ENCODE results near the gene TBC1D4. TPM values are rescaled to one million over a fixed set of nuclear protein-coding genes. Genes with fewer than 3 reads are reported as not detected.

Gene TBC1D4
- total RNA-seq, 1 experiment from 2014 or later: 19.5 TPM

- BruUV-seq (replicated peaks): no TSS peak
- no peak overlapping the region for H2AFZ ChIP-seq
- no peak for TF ChIP-seq CTCF (conservative IDR thresholded peaks at IDR 0.05)
- TF ChIP-seq EZH2 (IDR thresholded peaks at IDR 0.05; ENCODE audit: low read depth): no peak
- no peak overlapping the region for H3K27ac ChIP-seq
- intact Hi-C loops (cut with micrococcal nuclease; ENCODE audit: unreplicated experiment): no loop called here
- H3K9me2 ChIP-seq (ENCODE audit: insufficient read depth): no peaks in the 10 kb centered on the region
- H4K20me1 ChIP-seq (ENCODE audit: insufficient read depth): no peaks in the 10 kb centered on the region
- no peaks in the 10 kb centered on the region for H3K4me1 ChIP-seq (replicated peaks; ENCODE audit: insufficient read depth)
- DNase-seq: no peak
- ChIA-PET CTCF (no interaction called here), POLR2A (ENCODE audit: unreplicated experiment) (no interaction called here)
- H3K79me2 ChIP-seq (ENCODE audit: low read depth): no peaks in the 10 kb centered on the region
- no peaks in the 10 kb centered on the region for H3K36me3 ChIP-seq (ENCODE audit: low read depth)
- H3F3A ChIP-seq (ENCODE audit: insufficient read depth, low read depth): no peaks in the 10 kb centered on the region
- no peak overlapping the region for H3K4me3 ChIP-seq
- H3K27me3 ChIP-seq (ENCODE audit: insufficient read depth, low read depth): no peaks in the 10 kb centered on the region
- no peak overlapping the region for H3K4me2 ChIP-seq
- H3K9me3 ChIP-seq (ENCODE audit: insufficient read depth, low read depth): no peaks in the 10 kb centered on the region; the same call in 1 of the 2 replicates
These were observed 14.0 kb upstream of the TBC1D4 start for GRCh38 chr13:75495938-75496337.

- Histone ChIP-seq H2AFZ (no peak overlapping the region), H3K27me3 (ENCODE audit: insufficient read depth, low read depth) (no peaks in the 10 kb centered on the region), H3K9me3 (ENCODE audit: insufficient read depth, low read depth) (no peaks in the 10 kb centered on the region; the same call in 1 of the 2 replicates), H3K36me3 (ENCODE audit: low read depth) (no peaks in the 10 kb centered on the region), H3K4me2 (no peak overlapping the region), H3K4me3 (no peak overlapping the region), H3K9me2 (ENCODE audit: insufficient read depth) (no peaks in the 10 kb centered on the region), H4K20me1 (ENCODE audit: insufficient read depth) (no peaks in the 10 kb centered on the region), H3F3A (ENCODE audit: insufficient read depth, low read depth) (peaks cover 8% of the 10 kb centered on the region; the same call in 1 of the 2 replicates), H3K79me2 (ENCODE audit: low read depth) (no peaks in the 10 kb centered on the region), H3K4me1 (replicated peaks; ENCODE audit: insufficient read depth) (peaks cover 12% of the 10 kb centered on the region), H3K27ac (no peak overlapping the region)
- ChIA-PET POLR2A (ENCODE audit: unreplicated experiment) (no interaction called here), CTCF (no interaction called here)
- no peak for DNase-seq
- TF ChIP-seq CTCF (conservative IDR thresholded peaks at IDR 0.05) (no peak), EZH2 (IDR thresholded peaks at IDR 0.05; ENCODE audit: low read depth) (no peak)
- intact Hi-C loops (cut with micrococcal nuclease; ENCODE audit: unreplicated experiment): no loop called here
- no TSS peak for BruUV-seq (replicated peaks)
These were observed 12.5 kb upstream of the TBC1D4 start for GRCh38 chr13:75494491-75494890.

- ChIA-PET POLR2A (ENCODE audit: unreplicated experiment) (no interaction called here), CTCF (no interaction called here)
- no peak for DNase-seq
- Histone ChIP-seq H3K4me2 (no peak overlapping the region), H3K36me3 (ENCODE audit: low read depth) (no peaks in the 10 kb centered on the region), H3K79me2 (ENCODE audit: low read depth) (no peaks in the 10 kb centered on the region), H4K20me1 (ENCODE audit: insufficient read depth) (no peaks in the 10 kb centered on the region), H3K9me3 (ENCODE audit: insufficient read depth, low read depth) (no peaks in the 10 kb centered on the region; the same call in 1 of the 2 replicates), H3K9me2 (ENCODE audit: insufficient read depth) (no peaks in the 10 kb centered on the region), H3K4me1 (replicated peaks; ENCODE audit: insufficient read depth) (peaks cover 25% of the 10 kb centered on the region), H3K27me3 (ENCODE audit: insufficient read depth, low read depth) (no peaks in the 10 kb centered on the region), H3K27ac (no peak overlapping the region), H3F3A (ENCODE audit: insufficient read depth, low read depth) (peaks cover 20% of the 10 kb centered on the region; the same call in 1 of the 2 replicates), H2AFZ (no peak overlapping the region), H3K4me3 (no peak overlapping the region)
- no peak for TF ChIP-seq EZH2 (IDR thresholded peaks at IDR 0.05; ENCODE audit: low read depth)
- BruUV-seq (replicated peaks): no TSS peak
- intact Hi-C loops (cut with micrococcal nuclease; ENCODE audit: unreplicated experiment): no loop called here
These were observed 11.2 kb upstream of the TBC1D4 start for GRCh38 chr13:75493156-75493555.

GRCh38 chr13:75492389-75492788, 10.4 kb upstream of the TBC1D4 start:
- no peak for DNase-seq
- H3K4me3 ChIP-seq: no peak overlapping the region
- CTCF ChIA-PET: no interaction called here
- H3K9me2 ChIP-seq (ENCODE audit: insufficient read depth): no peaks in the 10 kb centered on the region
- no peaks in the 10 kb centered on the region for H3K79me2 ChIP-seq (ENCODE audit: low read depth)
- peaks cover 25% of the 10 kb centered on the region for H3K4me1 ChIP-seq (replicated peaks; ENCODE audit: insufficient read depth)
- no TSS peak for BruUV-seq (replicated peaks)
- POLR2A ChIA-PET (ENCODE audit: unreplicated experiment): no interaction called here
- TF ChIP-seq EZH2 (IDR thresholded peaks at IDR 0.05; ENCODE audit: low read depth): no peak
- TF ChIP-seq CTCF (conservative IDR thresholded peaks at IDR 0.05): no peak
- intact Hi-C loops (cut with micrococcal nuclease; ENCODE audit: unreplicated experiment): no loop called here
- no peaks in the 10 kb centered on the region; the same call in 1 of the 2 replicates for H3K9me3 ChIP-seq (ENCODE audit: insufficient read depth, low read depth)
- no peak overlapping the region for H3K27ac ChIP-seq
- H3F3A ChIP-seq (ENCODE audit: insufficient read depth, low read depth): peaks cover 20% of the 10 kb centered on the region; the same call in 1 of the 2 replicates
- H3K27me3 ChIP-seq (ENCODE audit: insufficient read depth, low read depth): no peaks in the 10 kb centered on the region
- H3K4me2 ChIP-seq: no peak overlapping the region
- no peaks in the 10 kb centered on the region for H3K36me3 ChIP-seq (ENCODE audit: low read depth)
- no peak overlapping the region for H2AFZ ChIP-seq
- H4K20me1 ChIP-seq (ENCODE audit: insufficient read depth): no peaks in the 10 kb centered on the region
